Measurements from ENCODE around the gene UBALD1. TPM values are rescaled to one million over a fixed set of nuclear protein-coding genes. Genes with fewer than 3 reads are reported as not detected.

UBALD1 gene
- total RNA-seq, 1 experiment from 2014 or later = 21.4 TPM

DNA sequence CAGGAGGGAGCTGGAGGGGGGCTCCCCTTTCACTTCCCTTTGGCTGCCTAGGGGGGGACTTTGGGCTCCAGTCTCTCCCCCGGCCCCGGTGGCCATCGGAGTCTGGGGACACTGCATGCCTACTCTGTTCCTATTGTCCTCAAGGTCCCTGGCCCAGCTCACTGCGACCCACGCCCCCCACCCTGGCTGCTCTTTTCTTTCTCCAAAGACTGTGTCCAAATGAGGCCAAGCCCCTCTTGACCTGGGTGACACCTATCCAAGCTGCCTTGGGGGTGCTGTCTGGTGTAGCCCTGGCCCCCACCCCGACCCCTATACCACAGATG lies 12.9 kb downstream of the UBALD1 start:
- no peak overlapping the region for H3K4me3 ChIP-seq (ENCODE audit: insufficient read depth, low read depth, low read length)
- no peaks in the 10 kb centered on the region for H3K36me3 ChIP-seq (replicated peaks; ENCODE audit: control insufficient read depth, insufficient read depth, low read length)
- no peak for DNase-seq
- no peaks in the 10 kb centered on the region for H3K27me3 ChIP-seq (ENCODE audit: control insufficient read depth, insufficient read depth, low read length)

DNA sequence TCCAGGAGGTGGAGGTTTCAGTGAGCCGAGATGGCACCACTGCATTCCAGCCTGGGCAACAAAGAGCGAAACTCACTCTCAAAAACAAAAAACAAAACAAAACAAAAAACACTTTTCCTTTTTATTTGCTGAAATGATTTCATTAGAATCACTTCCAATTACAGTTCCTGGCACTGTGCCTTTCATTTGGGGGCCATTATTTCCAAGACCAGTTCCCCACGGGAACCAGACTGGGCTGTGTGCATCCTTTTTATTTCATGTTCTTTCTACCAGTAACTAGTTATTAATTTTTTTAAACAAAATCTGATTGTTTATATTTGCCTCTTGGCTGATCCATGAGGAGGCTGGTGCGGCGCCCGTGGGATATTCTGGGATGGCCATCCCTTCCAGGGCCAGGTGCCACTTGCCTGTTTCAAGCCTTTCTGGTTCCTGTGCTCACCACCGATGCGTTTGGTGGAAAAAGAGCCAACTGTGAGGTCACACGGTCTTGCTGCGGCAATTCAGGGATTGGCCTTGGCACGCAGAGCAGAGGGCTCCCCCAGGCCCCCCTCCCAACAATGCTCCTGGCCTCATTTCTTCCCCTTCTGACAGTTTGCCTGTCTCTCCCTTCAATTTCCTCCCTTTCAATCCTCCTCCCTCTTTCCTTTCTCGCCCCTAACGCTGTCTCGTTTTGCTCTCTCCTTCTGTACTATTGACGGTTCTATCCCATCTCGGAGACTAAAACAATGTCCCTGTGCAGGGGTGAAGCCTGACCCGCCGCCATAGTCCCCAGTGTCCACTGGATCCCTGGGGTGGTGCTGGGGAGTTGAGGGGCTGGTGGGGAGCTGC lies 13.4 kb downstream of the UBALD1 start:
- peak; percentile 70 for DNase-seq
- Histone ChIP-seq H3K36me3 (replicated peaks; ENCODE audit: control insufficient read depth, insufficient read depth, low read length) (no peaks in the 10 kb centered on the region), H3K27me3 (ENCODE audit: control insufficient read depth, insufficient read depth, low read length) (no peaks in the 10 kb centered on the region), H3K4me3 (ENCODE audit: insufficient read depth, low read depth, low read length) (no peak overlapping the region)

DNA sequence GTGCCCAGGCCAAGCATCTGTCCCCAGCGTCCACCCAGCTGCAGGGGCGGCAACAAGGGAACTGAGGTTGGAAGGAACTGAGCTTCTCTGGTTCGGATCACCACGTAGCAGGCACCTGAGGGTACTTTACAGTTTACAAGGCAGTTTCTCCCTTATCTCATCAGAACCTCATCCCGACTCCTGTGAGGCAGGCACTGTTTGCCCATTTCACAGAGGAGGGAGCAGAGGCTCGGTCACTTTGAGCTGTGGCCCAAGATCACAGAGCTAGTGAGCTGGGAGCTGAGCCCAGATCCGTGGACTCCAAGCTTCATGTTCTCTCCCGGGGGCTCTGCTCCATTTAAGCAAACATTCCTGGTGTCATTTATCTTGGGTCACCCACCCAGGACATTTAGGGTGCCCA lies 15.1 kb downstream of the UBALD1 start:
- Histone ChIP-seq H3K4me3 (ENCODE audit: insufficient read depth, low read depth, low read length) (no peak overlapping the region), H3K36me3 (replicated peaks; ENCODE audit: control insufficient read depth, insufficient read depth, low read length) (no peaks in the 10 kb centered on the region), H3K27me3 (ENCODE audit: control insufficient read depth, insufficient read depth, low read length) (no peaks in the 10 kb centered on the region)
- peak; percentile 53 for DNase-seq

DNA sequence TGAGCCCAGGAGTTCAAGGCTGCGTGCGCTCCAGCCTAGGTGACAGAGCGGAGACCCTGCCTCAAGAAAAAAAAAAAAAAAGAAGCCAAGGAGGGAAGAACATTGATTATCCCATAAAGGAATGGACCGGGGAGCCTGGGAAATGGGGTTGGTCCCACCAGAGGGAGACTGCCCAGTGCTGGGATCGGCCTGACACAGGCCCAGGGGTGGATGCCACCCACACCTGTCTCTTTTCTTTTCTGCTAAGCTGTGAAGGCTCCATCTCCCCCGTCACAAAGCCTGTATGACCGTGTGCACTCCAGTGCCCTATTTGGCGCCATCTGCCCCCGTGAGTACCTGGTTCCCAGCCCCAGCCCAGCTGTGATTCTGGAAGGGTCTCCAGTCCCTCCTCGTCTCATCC lies 15.7 kb downstream of the UBALD1 start:
- H3K27me3 ChIP-seq (ENCODE audit: control insufficient read depth, insufficient read depth, low read length) = no peaks in the 10 kb centered on the region
- no peaks in the 10 kb centered on the region for H3K36me3 ChIP-seq (replicated peaks; ENCODE audit: control insufficient read depth, insufficient read depth, low read length)
- no peak overlapping the region for H3K4me3 ChIP-seq (ENCODE audit: insufficient read depth, low read depth, low read length)
- DNase-seq = peak; percentile 58

DNA sequence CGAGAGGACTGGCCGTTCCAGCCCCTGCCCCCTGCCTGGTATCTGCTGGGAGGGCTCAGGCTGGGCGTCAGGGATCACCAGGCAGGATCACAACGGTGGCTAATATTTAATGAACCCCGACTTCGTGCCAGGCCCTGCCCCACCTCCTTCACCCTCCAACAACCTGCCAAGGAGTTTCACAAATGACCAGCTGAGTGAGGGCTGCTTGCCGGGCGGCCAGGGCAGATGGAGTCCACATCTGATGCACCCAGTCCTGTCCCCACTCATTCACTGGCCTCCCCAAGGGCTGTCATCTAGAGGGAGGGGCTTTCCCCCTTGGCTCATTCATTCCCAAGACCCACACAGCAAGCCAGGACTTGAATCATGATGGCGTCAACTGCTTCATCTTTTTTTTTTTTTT lies 17.5 kb downstream of the UBALD1 start:
- Histone ChIP-seq H3K36me3 (replicated peaks; ENCODE audit: control insufficient read depth, insufficient read depth, low read length) (no peaks in the 10 kb centered on the region), H3K27me3 (ENCODE audit: control insufficient read depth, insufficient read depth, low read length) (no peaks in the 10 kb centered on the region), H3K4me3 (ENCODE audit: insufficient read depth, low read depth, low read length) (no peak overlapping the region)
- DNase-seq = no peak

DNA sequence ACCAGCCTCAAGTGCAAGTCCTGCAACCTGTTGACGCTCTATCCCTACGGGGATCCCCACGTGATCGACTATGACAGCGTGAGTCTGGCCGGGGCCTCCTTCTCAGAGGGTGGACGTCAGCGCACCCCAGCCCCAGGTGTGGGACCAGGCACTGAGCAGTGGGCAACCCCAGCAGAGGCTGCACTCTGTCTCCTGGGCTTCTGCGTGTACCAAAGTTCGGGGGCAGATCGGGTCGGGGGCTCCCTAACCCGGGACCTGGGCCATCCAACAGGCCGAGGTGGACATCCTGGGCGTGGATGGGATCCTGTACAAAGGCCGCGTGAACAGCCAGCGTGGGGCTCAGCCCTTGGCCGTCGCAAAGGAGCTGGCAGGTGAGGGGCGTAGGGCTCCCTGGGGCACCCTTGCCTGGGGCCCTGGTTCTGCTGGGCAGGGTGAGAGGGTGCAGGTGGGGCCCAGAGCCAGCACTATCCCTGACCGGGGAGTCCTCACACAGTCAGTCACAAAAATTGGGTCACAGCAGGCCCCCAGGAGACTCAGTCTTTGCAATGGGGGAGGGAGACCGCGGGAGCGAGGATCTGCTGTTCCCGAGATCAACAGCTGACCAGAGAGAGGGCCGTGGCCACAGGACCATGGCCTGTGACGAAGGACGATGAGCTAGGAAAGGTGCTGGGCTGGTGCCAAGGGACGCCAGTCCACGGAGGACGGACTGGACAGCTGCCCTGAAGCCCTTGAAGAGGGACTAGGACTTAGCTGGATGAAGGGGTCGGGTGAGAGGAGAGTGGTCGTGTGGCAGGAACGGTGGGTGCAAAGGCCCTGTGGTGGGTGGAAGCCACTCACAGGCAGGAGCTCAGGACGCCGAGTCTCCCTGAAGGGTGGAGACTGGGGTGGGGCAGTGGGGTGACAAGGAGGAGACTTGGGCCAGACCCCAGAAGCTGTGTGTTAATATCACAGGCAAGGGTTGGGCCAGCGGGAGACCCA lies 20.0 kb downstream of the UBALD1 start:
- Histone ChIP-seq H3K4me3 (ENCODE audit: insufficient read depth, low read depth, low read length) (no peak overlapping the region), H3K27me3 (ENCODE audit: control insufficient read depth, insufficient read depth, low read length) (no peaks in the 10 kb centered on the region), H3K36me3 (replicated peaks; ENCODE audit: control insufficient read depth, insufficient read depth, low read length) (no peaks in the 10 kb centered on the region)
- DNase-seq = peak; percentile 54

DNA sequence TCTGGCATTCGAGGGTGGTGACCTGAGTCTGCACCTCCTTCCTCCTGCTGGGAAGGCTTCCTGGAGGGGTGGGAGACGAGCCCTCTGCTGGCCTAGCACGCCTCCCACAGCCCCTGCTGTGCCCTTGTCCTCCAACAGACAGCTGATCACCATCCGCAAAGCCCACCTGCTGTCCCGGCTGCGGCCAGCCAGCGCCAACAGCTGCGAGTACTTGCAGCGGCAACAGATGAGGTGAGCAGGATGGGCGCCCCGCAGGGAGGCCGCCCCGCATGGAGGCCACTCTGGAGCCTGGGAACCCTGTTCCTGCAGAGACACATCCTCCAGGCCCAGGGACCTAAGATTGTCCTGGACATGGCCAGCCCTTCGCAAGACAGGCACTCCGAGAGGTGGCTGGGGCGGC lies 21.6 kb downstream of the UBALD1 start:
- Histone ChIP-seq H3K27me3 (ENCODE audit: control insufficient read depth, insufficient read depth, low read length) (no peaks in the 10 kb centered on the region), H3K4me3 (ENCODE audit: insufficient read depth, low read depth, low read length) (no peak overlapping the region), H3K36me3 (replicated peaks; ENCODE audit: control insufficient read depth, insufficient read depth, low read length) (no peaks in the 10 kb centered on the region)
- DNase-seq = peak; percentile 92

DNA sequence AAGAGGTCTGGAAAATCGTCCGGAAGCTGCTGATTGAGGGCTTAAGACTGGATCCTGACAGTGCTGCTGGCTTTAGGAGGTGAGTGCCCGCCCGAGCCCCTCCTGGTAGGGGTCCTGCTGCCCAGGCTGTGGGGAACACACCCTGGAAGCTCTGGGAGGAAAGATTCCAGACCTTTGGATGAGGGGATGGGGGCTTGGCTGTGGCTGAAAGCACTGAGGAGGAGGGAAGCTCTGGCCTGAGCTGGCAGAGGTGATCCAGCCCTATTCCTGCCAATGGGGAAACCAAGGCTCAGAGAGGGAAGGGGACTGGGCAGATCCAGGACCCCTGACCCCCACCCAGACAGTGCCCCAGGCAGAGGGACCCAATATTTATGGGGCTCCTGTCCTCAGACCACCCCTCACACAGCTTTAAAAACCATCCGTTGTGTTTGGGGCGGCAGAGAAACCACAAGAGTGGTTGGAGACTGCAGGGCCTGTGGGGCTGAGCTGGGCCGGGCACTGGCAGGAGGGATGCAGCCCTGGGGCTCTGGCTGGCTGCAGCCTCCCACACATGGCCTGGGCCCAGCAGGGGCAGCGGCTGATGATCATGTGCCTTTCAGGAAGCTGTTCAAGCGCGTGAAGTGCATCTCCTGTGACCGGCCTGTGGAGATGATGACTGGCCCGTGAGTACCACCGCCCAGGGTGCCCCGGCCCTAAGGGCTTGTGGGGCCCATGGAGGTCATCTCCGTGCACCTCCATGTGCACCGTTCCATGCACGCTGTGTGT lies 22.8 kb downstream of the UBALD1 start:
- H3K27me3 ChIP-seq (ENCODE audit: control insufficient read depth, insufficient read depth, low read length) = no peaks in the 10 kb centered on the region
- peak; percentile 69 for DNase-seq
- H3K36me3 ChIP-seq (replicated peaks; ENCODE audit: control insufficient read depth, insufficient read depth, low read length) = no peaks in the 10 kb centered on the region
- H3K4me3 ChIP-seq (ENCODE audit: insufficient read depth, low read depth, low read length) = no peak overlapping the region

DNA sequence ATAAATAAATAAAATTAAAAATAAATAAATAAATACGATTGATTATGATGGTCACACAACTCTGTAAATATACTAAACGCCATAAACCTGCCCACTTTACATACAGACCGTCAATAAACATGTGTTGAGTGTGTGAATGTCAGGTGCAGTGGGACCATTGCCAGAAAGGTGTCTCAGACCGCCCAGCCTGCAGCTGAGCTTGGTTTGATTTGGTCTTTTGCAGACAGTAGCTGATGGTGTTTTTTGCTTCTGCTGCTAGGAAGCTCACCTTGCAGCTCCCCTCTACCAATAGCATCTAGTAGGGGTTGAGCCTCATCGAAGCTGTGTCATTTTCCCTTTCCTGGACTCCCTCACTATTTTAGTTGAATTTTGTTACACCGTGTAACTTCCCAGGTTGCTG lies 23.5 kb downstream of the UBALD1 start:
- Histone ChIP-seq H3K36me3 (replicated peaks; ENCODE audit: control insufficient read depth, insufficient read depth, low read length) (no peaks in the 10 kb centered on the region), H3K4me3 (ENCODE audit: insufficient read depth, low read depth, low read length) (no peak overlapping the region), H3K27me3 (ENCODE audit: control insufficient read depth, insufficient read depth, low read length) (no peaks in the 10 kb centered on the region)
- DNase-seq = peak; percentile 15

DNA sequence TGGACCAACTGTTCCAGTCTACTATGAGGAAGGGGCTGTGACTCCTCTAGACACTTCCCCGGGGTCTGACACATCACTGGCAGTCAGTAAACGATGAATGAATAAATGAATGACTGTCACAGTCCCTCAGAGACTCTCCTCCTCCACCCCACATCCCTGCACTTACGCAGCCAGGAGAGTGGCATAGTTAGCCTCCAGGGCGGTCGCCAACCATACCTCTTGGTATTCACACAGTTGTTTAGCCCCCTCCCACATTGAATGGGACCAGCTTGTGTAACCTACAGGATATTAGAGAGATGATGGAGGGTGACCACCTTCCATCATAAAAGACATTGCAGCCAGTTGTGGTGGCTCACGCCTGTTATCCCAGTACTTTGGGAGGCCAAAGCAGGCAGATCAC lies 25.7 kb downstream of the UBALD1 start:
- no peak for DNase-seq
- H3K27me3 ChIP-seq (ENCODE audit: control insufficient read depth, insufficient read depth, low read length) = no peaks in the 10 kb centered on the region
- H3K36me3 ChIP-seq (replicated peaks; ENCODE audit: control insufficient read depth, insufficient read depth, low read length) = no peaks in the 10 kb centered on the region
- H3K4me3 ChIP-seq (ENCODE audit: insufficient read depth, low read depth, low read length) = no peak overlapping the region

DNA sequence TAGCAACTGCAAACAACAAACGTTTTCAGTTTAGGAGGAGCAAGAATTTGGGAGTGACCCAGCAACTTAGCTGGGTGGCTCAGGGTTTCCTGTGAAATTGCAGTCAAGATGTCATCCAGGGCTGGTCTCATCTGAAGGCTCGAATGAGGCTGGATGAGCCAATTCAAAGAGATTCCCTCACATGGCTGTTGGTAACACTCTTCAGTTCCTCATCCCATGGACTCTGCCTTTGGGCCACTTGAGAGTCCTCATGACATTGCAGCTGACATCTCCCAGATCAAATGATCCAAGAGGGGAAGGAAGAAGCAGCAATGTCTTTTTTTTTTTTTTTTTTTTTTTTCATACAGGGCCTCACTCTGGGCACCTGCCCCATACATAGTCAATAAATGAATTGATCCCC lies 26.3 kb downstream of the UBALD1 start:
- no peak for DNase-seq
- Histone ChIP-seq H3K36me3 (replicated peaks; ENCODE audit: control insufficient read depth, insufficient read depth, low read length) (no peaks in the 10 kb centered on the region), H3K27me3 (ENCODE audit: control insufficient read depth, insufficient read depth, low read length) (no peaks in the 10 kb centered on the region), H3K4me3 (ENCODE audit: insufficient read depth, low read depth, low read length) (no peak overlapping the region)

DNA sequence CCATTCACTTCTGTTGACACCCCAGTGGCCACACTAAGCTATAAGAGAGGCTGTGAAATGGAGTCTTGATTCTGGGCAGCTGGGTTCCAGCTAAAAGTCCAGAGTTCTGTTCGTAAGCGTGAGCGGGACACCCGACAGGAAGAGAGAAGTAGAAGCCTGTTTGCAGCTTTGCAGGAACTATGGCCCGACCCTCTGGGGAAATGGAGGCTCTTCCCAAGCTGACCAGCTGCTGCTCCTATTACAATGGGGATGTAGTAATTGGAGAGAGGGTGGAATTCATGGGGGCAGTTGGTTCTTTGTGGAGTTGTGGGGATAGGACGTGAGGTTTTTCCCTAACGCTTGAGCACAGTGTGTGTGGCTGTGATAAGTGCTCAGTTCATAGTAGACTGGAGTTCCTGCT lies 28.4 kb downstream of the UBALD1 start:
- H3K4me3 ChIP-seq (ENCODE audit: insufficient read depth, low read depth, low read length) = no peak overlapping the region
- no peaks in the 10 kb centered on the region for H3K27me3 ChIP-seq (ENCODE audit: control insufficient read depth, insufficient read depth, low read length)
- peak; percentile 13 for DNase-seq
- H3K36me3 ChIP-seq (replicated peaks; ENCODE audit: control insufficient read depth, insufficient read depth, low read length) = no peaks in the 10 kb centered on the region

DNA sequence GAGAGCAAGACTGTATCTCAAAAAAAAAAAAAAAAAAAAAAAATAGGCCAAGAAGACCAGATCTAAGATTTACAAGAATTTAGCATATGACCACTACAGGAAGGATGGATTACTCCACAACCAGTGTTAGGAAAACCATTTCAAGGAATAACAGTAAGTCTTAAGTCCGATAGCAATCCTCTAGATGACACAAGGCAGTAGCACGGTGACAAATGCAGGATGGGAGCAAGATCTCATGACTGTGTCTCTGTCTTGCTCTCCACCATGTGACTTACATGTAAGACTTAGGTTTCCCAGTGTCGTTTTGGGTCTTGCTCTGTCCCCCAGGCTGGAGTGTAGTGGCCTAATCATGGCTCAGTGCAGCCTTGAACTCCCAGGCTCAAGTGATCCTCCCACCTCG lies 30.8 kb downstream of the UBALD1 start:
- no peak overlapping the region for H3K4me3 ChIP-seq (ENCODE audit: insufficient read depth, low read depth, low read length)
- H3K27me3 ChIP-seq (ENCODE audit: control insufficient read depth, insufficient read depth, low read length) = no peaks in the 10 kb centered on the region
- DNase-seq = no peak
- H3K36me3 ChIP-seq (replicated peaks; ENCODE audit: control insufficient read depth, insufficient read depth, low read length) = no peaks in the 10 kb centered on the region

DNA sequence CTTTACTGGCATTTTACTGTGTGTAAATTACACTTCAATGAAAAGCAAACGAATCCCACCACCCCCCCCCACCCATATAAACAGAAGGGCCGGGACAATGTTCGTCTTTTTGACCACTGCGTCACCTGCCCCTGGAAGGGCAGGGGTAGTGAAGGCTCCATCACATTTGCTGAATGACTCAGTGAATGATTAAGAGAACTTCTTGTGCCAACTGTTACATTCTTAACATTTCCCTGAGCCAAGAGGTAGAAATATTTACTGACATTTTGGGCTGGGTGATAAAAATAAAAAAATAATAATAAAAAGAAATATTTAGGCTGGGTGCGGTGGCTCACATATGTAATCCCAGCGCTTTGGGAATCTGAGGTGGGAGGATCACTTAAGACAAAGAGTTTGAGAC lies 34.4 kb downstream of the UBALD1 start:
- no peaks in the 10 kb centered on the region for H3K27me3 ChIP-seq (ENCODE audit: control insufficient read depth, insufficient read depth, low read length)
- H3K4me3 ChIP-seq (ENCODE audit: insufficient read depth, low read depth, low read length) = no peak overlapping the region
- no peak for DNase-seq
- H3K36me3 ChIP-seq (replicated peaks; ENCODE audit: control insufficient read depth, insufficient read depth, low read length) = no peaks in the 10 kb centered on the region
